Psoas muscle (tissue), 8 donors: Measurements from ENCODE around the gene WDR88. TPM values are rescaled to one million over a fixed set of nuclear protein-coding genes. Genes with fewer than 3 reads are reported as not detected.

ENCODE experiments used
- ATAC-seq, 4 donors: fragments of 200-7000 bp; cut with Tn5 transposase; one replicate each; pipeline ENCODE4 v1.9.1; 2020; ENCODE audit warnings: moderate library complexity in 3 of 4, mild to moderate bottlenecking in 2 of 4
- DNase-seq, 2 donors: peaks; one replicate each; pipeline ENCODE4 v3.0.0-alpha.2; 2020
- H3K27ac ChIP-seq: fragments of 200-600 bp; one replicate; pipeline ENCODE4 v1.8.0; 2022
- H3K27me3 ChIP-seq, 3 donors: fragments of 200-600 bp in 1 of 3; one replicate each; pipeline versions ENCODE4 v1.6.1 to v1.8.0; 2013 to 2022; ENCODE audit warnings: low read length in 2 of 3, mild to moderate bottlenecking in 2 of 3, moderate library complexity in 1 of 3; ENCODE audit not compliant: insufficient read depth in 3 of 3
- H3K36me3 ChIP-seq, 2 donors: fragments of 200-600 bp in 1 of 2; one replicate each; pipeline versions ENCODE4 v1.6.1 to v1.8.0; 2013 to 2022; ENCODE audit warnings: low read depth in 1 of 2, mild to moderate bottlenecking in 1 of 2, moderate library complexity in 1 of 2; ENCODE audit not compliant: insufficient read depth in 1 of 2
- H3K4me1 ChIP-seq: fragments of 200-600 bp; one replicate; pipeline ENCODE4 v1.8.0; 2022
- H3K4me3 ChIP-seq: fragments of 200-600 bp; one replicate; pipeline ENCODE4 v1.8.0; 2022; ENCODE audit warnings: mild to moderate bottlenecking
- H3K9me3 ChIP-seq: fragments of 200-600 bp; one replicate; pipeline ENCODE4 v1.8.0; 2022
- WGBS, 3 donors: extraction: QIAGEN DNeasy Blood & Tissue Kit; methylation state at CpG; one replicate each; pipeline versions ENCODE4 v1.1.6 to v1.1.7; 2013; 5-methylcytosine and 5-hydroxymethylcytosine counted together
- intact Hi-C, 2 donors: fragments of 100-400 bp; cut with DNase I; formaldehyde crosslinking; loops; one replicate each; pipeline versions ENCODE4 v1.11.0 to v1.14.2; 2022
- polyA plus RNA-seq, 3 donors: library from polyadenylated mRNA; stranded (reverse); fragments of 200-250 nt; gene quantifications; one replicate each; pipeline ENCODE4 v1.2.3, GENCODE V29; 2013
- total RNA-seq, 4 donors: library from RNA; stranded (reverse); fragmentation: NEBNext Ultra II Directional in 2 of 4; extraction: Animal tissue kit (Norgen Biotek cat#: 25700) in 2 of 4; gene quantifications; one replicate each; pipeline versions ENCODE4 v1.2.1 to v1.2.4, GENCODE V29; 2021 to 2023
- TF ChIP-seq, protein P1 (sequence below): fragments of 200-600 bp; IDR thresholded peaks from one replicate; pipeline ENCODE4 v1.8.0; 2022; ENCODE audit warnings: antibody characterized with exemption
- donor health status: healthy with polysubstance abuse.
- donor health status: DM: no; HTN: no; CAD: no; lungs with moderate emphysema.
- donor health status: Bipolar disorder and iron deficiency.
- donor health status: healthy.
- donor health status: DM: yes; HTN: yes; CAD: no.
- donor health status: DM: no; HTN: no; CAD: no.
- donor health status: DM: no; HTN: no; CAD: no.
- donor health status: DM: yes; HTN: yes; CAD: no.

WDR88 gene
- total and polyA plus RNA-seq, 7 donors = 0.06 TPM; not detected in 6

DNA sequence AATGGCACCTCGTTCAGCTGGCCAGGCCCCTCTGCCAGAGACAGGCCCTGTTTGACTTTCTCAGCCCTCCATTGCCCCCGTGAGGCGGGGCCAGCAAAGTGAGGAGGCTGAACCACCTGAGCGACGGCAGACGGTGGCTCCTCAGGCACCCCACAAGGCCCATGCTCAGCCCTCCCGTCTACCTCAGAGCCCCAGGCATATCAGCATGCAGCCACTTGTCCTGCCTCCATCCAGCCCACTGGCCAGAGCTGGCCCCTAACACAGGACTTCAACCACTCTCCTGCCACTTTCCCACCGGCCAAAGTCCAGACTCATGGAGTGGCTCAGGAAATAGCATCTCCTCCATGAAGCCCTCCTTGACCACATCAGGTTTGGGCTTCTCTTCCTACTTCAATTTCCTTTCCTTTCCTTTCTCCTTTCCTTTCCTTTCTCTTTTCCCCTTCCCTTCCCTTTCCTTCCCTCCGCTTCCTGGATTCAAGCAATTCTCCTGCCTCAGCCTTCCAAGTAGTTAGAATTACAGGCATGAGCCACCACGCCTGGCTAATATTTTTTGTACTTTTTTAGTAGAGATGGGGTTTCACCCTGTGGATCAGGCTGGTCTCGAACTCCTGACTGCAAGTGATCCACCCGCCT is 84.4 kb downstream of the WDR88 start:
- no peaks in the 10 kb centered on the region for H3K9me3 ChIP-seq

DNA sequence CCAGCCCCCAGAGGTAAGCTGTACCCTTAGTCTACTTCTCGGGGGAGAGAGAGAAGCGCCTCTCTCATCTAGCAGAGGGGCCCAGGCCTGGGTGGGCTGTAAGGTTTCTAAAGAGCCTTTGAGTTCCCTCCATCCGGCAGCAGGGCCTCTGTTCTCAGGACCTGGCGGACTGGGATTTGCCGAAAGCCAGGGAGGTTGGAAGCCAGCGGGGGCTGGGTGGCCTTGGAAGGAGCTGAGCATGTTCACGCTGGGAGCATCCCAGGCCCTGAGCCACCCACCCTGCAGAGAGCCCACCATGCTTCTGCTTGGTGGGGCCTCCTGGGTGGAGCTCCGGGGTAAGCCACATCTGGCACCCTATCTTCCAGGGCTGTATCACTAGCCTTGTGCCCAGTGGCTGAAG is 86.0 kb downstream of the WDR88 start:
- Histone ChIP-seq H3K36me3 (no peaks in the 10 kb centered on the region), H3K9me3 (no peaks in the 10 kb centered on the region), H3K27me3 (peaks cover 0 to 2% (median 0%) of the 10 kb centered on the region in 3 donors), H3K27ac (no peak overlapping the region), H3K4me3 (no peak overlapping the region), H3K4me1 (no peaks in the 10 kb centered on the region)
- TF ChIP-seq, protein P1, sequence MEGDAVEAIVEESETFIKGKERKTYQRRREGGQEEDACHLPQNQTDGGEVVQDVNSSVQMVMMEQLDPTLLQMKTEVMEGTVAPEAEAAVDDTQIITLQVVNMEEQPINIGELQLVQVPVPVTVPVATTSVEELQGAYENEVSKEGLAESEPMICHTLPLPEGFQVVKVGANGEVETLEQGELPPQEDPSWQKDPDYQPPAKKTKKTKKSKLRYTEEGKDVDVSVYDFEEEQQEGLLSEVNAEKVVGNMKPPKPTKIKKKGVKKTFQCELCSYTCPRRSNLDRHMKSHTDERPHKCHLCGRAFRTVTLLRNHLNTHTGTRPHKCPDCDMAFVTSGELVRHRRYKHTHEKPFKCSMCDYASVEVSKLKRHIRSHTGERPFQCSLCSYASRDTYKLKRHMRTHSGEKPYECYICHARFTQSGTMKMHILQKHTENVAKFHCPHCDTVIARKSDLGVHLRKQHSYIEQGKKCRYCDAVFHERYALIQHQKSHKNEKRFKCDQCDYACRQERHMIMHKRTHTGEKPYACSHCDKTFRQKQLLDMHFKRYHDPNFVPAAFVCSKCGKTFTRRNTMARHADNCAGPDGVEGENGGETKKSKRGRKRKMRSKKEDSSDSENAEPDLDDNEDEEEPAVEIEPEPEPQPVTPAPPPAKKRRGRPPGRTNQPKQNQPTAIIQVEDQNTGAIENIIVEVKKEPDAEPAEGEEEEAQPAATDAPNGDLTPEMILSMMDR = no peak
- ATAC-seq (no peak), DNase-seq (no peak)
- WGBS, 3 donors = 74 to 84% (median 75%) methylated on average over 7 to 8 of the region's 8 CpGs
- intact Hi-C loops = no loop called here

More for the DNA sequence above, 84.4 kb downstream of the WDR88 start:
- Histone ChIP-seq H3K4me3 (no peak overlapping the region), H3K36me3 (no peaks in the 10 kb centered on the region), H3K27ac (no peak overlapping the region), H3K27me3 (peaks cover 0 to 2% (median 0%) of the 10 kb centered on the region in 3 donors), H3K4me1 (no peaks in the 10 kb centered on the region)
- DNase-seq (no peak), ATAC-seq (no peak)
- intact Hi-C loops = no loop called here
- 58 to 63% (median 59%) methylated on average over 12 of the region's 12 CpGs for WGBS, 3 donors
- TF ChIP-seq, protein P1 = no peak

DNA sequence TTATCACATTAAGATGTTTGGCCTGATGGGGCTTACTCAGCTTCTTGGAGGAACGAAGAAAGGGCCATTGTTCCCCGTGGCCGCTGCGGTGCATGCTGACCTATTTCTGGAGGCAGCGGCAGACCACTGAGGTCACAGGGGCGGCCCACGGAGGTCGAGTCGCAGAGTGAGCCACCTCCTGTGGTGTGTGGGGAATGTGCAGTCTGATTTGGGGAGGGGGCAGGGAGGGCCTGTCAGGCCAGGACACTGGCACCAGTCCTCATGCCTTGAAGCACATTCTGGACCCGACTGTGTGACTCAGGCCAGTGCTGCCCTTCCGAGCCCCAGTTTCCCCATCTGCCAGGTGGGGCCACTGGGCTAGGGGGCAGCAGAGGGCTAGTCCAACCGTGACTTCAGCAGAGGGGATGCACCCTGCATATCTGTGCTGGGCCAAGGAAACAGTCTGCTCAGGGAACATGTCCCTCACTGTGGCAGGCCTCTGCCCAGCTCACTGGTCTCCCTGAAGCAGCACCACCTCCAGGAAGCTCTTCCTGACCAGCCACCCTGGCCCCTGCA is 87.4 kb downstream of the WDR88 start:
- DNase-seq (no peak), ATAC-seq (no peak)
- WGBS, 3 donors = 57 to 65% (median 64%) methylated on average over 11 to 12 of the region's 12 CpGs

DNA sequence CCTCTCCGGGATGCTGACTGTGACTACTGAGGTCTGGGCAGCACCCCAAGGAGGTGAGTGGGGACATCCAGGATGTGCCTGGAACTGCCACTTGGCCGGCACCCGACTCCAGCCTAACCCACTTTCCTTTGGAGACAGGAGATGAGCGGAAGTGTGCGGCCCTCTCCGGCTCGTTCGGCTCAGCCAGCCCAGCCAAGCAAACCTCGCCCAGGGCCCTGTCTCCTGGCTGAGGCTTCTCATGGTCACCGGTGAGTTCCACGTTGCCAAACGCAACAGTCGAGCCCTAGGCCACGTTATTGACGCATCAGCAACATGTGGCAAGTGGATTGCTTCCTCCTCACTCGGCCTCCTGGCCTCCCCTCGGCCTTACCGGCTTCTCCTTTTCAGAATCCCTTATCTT is 88.2 kb downstream of the WDR88 start:
- H3K9me3 ChIP-seq = no peaks in the 10 kb centered on the region
- DNase-seq (no peak), ATAC-seq (no peak)
- intact Hi-C loops = no loop called here
- 83 to 86% (median 84%) methylated on average over 18 of the region's 18 CpGs for WGBS, 3 donors
- TF ChIP-seq, protein P1 = no peak
- no peak overlapping the region for H3K4me3 ChIP-seq
- H3K27me3 ChIP-seq = peaks cover 0 to 17% (median 7%) of the 10 kb centered on the region in 3 donors
- H3K36me3 ChIP-seq = no peaks in the 10 kb centered on the region
- no peaks in the 10 kb centered on the region for H3K4me1 ChIP-seq
- H3K27ac ChIP-seq = no peak overlapping the region

More for the DNA sequence above, 87.4 kb downstream of the WDR88 start:
- TF ChIP-seq, protein P1 = no peak
- no peaks in the 10 kb centered on the region for H3K9me3 ChIP-seq
- intact Hi-C loops = no loop called here
- H3K27ac ChIP-seq = no peak overlapping the region
- H3K27me3 ChIP-seq = peaks cover 0 to 9% (median 2%) of the 10 kb centered on the region in 3 donors
- H3K36me3 ChIP-seq = no peaks in the 10 kb centered on the region
- no peak overlapping the region for H3K4me3 ChIP-seq
- H3K4me1 ChIP-seq = no peaks in the 10 kb centered on the region
